Lung (tissue), 12 donors: ENCODE results near the gene H3-3A. TPM values are rescaled to one million over a fixed set of nuclear protein-coding genes. Genes with fewer than 3 reads are reported as not detected.

Experiments used
- ATAC-seq: fragments of 200-7000 bp; cut with Tn5 transposase; one replicate; pipeline ENCODE4 v1.9.1; 2020; ENCODE audit warnings: moderate number of reproducible peaks; ENCODE audit not compliant: insufficient read depth, low FRiP score
- DNase-seq, 3 donors: peaks; one replicate each; pipeline ENCODE4 v3.0.0-alpha.2; 2013 to 2017
- H3K27ac ChIP-seq, 2 donors: one replicate each; pipeline ENCODE4 v1.5.1; 2013; ENCODE audit warnings: mild to moderate bottlenecking in 2 of 2, moderate library complexity in 2 of 2, control low read depth in 1 of 2, inconsistent platforms in 1 of 2, low read depth in 1 of 2, low read length in 1 of 2
- H3K27me3 ChIP-seq, 3 donors: one replicate each; pipeline ENCODE4 v1.5.1; 2013; ENCODE audit warnings: low read length in 2 of 3; ENCODE audit not compliant: control insufficient read depth in 3 of 3, insufficient read depth in 3 of 3
- H3K36me3 ChIP-seq, 4 donors: one replicate each; pipeline ENCODE4 v1.5.1; 2013; ENCODE audit warnings: low read length in 4 of 4, mild to moderate bottlenecking in 1 of 4, moderate library complexity in 1 of 4; ENCODE audit not compliant: control insufficient read depth in 4 of 4, insufficient read depth in 4 of 4
- H3K4me1 ChIP-seq, 5 donors: one replicate each; pipeline ENCODE4 v1.5.1; 2013; ENCODE audit warnings: low read length in 5 of 5, mild to moderate bottlenecking in 2 of 5, moderate library complexity in 1 of 5; ENCODE audit not compliant: control insufficient read depth in 5 of 5, insufficient read depth in 5 of 5
- H3K4me3 ChIP-seq: one replicate; pipeline ENCODE4 v1.5.1; 2013; ENCODE audit warnings: mild to moderate bottlenecking, control low read depth, moderate library complexity
- H3K9ac ChIP-seq, 2 donors: one replicate each; pipeline ENCODE4 v1.5.1; 2013; ENCODE audit warnings: low read length in 2 of 2, control low read depth in 1 of 2; ENCODE audit not compliant: insufficient read depth in 1 of 2
- H3K9me3 ChIP-seq, 4 donors: one replicate each; pipeline ENCODE4 v1.5.1; 2013; ENCODE audit warnings: low read length in 3 of 4, mild to moderate bottlenecking in 1 of 4, moderate library complexity in 1 of 4; ENCODE audit not compliant: control insufficient read depth in 4 of 4, insufficient read depth in 3 of 4
- WGBS, 2 donors: extraction: QIAGEN DNeasy Blood & Tissue Kit; methylation state at CpG; one replicate each; pipeline ENCODE4 v1.1.7; 2013; 5-methylcytosine and 5-hydroxymethylcytosine counted together
- polyA plus RNA-seq, 2 donors: library from polyadenylated mRNA; stranded (reverse); fragments of 200-250 nt; gene quantifications; one replicate each; pipeline ENCODE4 v1.2.1, GENCODE V29; 2013
- total RNA-seq, 2 donors: library from RNA; depleted of rRNA in 1 of 2; stranded (reverse); fragments of >200 nt in 1 of 2; gene quantifications; one replicate each; pipeline ENCODE4 v1.2.1, GENCODE V29; 2014 to 2021
- TF ChIP-seq, protein P1 (sequence below): IDR thresholded peaks from 2 replicates; pipeline ENCODE4 v1.5.1; 2012; ENCODE audit warnings: mild to moderate bottlenecking; ENCODE audit errors: control extremely low read depth, extremely low read depth
- donor health status: control.
- donor health status: control.
- donor health status: Bipolar disorder and iron deficiency.
- donor health status: healthy.
- donor health status: DM: yes; HTN: yes; CAD: no.

The H3-3A gene
- total and polyA plus RNA-seq, 4 donors, result 404 to 1,014 (median 655) TPM

DNA sequence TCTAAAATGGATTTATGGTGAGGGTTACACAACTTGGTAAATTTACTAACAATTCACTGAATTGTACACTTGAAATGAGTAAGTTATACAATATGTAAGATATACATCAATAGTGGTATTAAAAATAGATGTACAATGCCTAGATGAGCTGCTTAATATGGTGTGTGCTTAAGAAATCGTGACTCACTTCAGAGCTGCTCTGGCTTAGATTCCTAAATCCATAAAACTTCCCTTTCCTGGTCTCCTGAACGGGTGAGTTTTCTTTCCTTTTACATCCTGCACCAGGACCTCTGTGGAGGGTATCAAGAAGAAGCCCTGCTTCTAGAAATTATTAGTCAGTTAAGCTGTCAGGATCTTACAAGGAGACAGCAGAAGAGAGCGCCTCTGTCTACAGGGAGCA lies 30.4 kb downstream of the H3-3A start:
- TF ChIP-seq, protein P1, sequence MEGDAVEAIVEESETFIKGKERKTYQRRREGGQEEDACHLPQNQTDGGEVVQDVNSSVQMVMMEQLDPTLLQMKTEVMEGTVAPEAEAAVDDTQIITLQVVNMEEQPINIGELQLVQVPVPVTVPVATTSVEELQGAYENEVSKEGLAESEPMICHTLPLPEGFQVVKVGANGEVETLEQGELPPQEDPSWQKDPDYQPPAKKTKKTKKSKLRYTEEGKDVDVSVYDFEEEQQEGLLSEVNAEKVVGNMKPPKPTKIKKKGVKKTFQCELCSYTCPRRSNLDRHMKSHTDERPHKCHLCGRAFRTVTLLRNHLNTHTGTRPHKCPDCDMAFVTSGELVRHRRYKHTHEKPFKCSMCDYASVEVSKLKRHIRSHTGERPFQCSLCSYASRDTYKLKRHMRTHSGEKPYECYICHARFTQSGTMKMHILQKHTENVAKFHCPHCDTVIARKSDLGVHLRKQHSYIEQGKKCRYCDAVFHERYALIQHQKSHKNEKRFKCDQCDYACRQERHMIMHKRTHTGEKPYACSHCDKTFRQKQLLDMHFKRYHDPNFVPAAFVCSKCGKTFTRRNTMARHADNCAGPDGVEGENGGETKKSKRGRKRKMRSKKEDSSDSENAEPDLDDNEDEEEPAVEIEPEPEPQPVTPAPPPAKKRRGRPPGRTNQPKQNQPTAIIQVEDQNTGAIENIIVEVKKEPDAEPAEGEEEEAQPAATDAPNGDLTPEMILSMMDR, result no peak
- Histone ChIP-seq H3K4me3 (no peak overlapping the region), H3K27me3 (peaks cover 0 to 7% (median 0%) of the 10 kb centered on the region in 3 donors), H3K4me1 (peaks cover 0 to 4% (median 0%) of the 10 kb centered on the region in 5 donors), H3K9ac (no peak overlapping the region), H3K27ac (no peak overlapping the region), H3K9me3 (no peaks in the 10 kb centered on the region), H3K36me3 (no peaks in the 10 kb centered on the region)
- ATAC-seq, result no peak
- DNase-seq, result no peak
- WGBS, 2 donors, result 60 to 63% methylated on average over 3 of the region's 3 CpGs

DNA sequence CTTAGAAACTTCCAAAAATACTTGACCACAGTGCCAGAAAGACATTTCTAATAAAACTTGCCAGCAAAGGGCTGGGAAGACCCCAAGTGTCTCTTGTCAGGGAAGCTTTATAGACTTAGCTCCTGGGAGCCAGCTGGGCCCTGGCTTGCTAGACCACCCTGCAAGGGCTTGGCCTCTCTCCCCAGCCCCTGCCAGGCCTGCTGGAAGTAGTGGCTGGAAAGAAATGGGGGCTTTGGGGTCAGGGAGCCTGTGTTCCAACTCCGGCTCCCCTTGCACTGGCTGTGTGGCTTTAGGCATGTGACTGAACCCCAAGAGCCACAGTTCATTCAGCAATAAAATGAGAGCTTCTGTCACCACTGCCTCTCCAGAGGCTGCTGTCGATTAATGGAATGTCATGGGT lies 31.1 kb downstream of the H3-3A start:
- TF ChIP-seq, protein P1, result no peak
- Histone ChIP-seq H3K9me3 (no peaks in the 10 kb centered on the region), H3K36me3 (no peaks in the 10 kb centered on the region), H3K4me1 (peaks cover 0 to 4% (median 0%) of the 10 kb centered on the region in 5 donors), H3K27me3 (peaks cover 0 to 8% (median 0%) of the 10 kb centered on the region in 3 donors), H3K9ac (peak overlapping the region in 1 of 2 donors; percentile 25), H3K27ac (no peak overlapping the region), H3K4me3 (no peak overlapping the region)
- ATAC-seq (no peak), DNase-seq (no peak)
- WGBS, 2 donors, result 86 to 90% methylated on average over 2 of the region's 2 CpGs

DNA sequence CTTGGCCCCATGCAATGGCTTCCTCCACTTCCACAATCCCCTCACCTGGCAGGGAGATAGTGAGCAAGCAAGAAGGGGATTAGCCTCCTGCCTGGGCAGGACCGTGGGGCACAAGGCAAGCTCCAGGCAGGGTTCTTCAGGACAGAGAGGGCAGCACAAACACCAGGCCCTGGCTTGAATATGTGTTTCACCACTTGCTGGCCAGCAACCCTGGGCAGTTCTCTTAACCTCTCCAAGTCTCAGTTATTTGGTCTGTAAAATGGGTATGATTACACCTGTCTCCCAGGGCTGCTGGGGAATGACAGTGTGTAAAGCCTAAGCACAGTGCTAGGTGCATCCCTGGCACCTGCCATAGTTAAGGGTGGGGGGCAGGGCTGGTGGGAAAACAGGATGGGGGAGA lies 31.9 kb downstream of the H3-3A start:
- no peak overlapping the region for H3K9ac ChIP-seq
- H3K36me3 ChIP-seq, result no peaks in the 10 kb centered on the region
- peaks cover 0 to 4% (median 0%) of the 10 kb centered on the region in 5 donors for H3K4me1 ChIP-seq
- DNase-seq, result no peak
- ATAC-seq, result no peak
- TF ChIP-seq, protein P1, result no peak
- H3K4me3 ChIP-seq, result no peak overlapping the region
- H3K9me3 ChIP-seq, result no peaks in the 10 kb centered on the region
- H3K27me3 ChIP-seq, result peaks cover 0 to 9% (median 0%) of the 10 kb centered on the region in 3 donors
- WGBS, 2 donors, result 39 to 65% methylated on average over 1 of the region's 1 CpG
- H3K27ac ChIP-seq, result no peak overlapping the region

DNA sequence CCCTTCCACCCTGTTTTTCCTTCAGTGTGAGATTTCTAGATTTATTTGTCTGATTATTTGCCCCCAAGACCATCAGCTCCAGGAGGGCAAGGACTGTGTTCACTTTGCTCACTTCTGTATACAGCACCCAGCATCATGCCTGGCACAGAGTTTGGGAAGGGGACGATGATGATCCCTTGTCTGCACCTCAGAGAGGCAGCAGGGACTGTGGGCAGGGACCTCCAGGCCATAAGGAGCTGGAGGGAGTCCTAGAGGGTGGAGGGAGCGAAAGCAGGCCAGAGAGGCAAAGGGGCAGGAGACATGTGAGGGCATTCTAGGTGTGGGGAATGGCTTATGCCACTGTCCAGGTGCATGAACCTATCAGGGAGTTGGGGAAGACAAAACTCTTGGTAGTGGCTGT lies 32.8 kb downstream of the H3-3A start:
- no peak overlapping the region for H3K27ac ChIP-seq
- no peak overlapping the region for H3K4me3 ChIP-seq
- DNase-seq (no peak), ATAC-seq (no peak)
- H3K36me3 ChIP-seq, result no peaks in the 10 kb centered on the region
- H3K4me1 ChIP-seq, result peaks cover 0 to 6% (median 0%) of the 10 kb centered on the region in 5 donors
- H3K9me3 ChIP-seq, result no peaks in the 10 kb centered on the region
- TF ChIP-seq, protein P1, result no peak
- no peak overlapping the region for H3K9ac ChIP-seq
- peaks cover 0 to 17% (median 4%) of the 10 kb centered on the region in 3 donors for H3K27me3 ChIP-seq
- WGBS, 2 donors, result 88 to 90% methylated on average over 2 of the region's 2 CpGs
